ENCODE data around the gene RAD23B.

The RAD23B gene

GRCh38 chr9:107269254-107269653, 13.8 kb upstream of the RAD23B start:
- ATAC-seq, result no peak

DNA sequence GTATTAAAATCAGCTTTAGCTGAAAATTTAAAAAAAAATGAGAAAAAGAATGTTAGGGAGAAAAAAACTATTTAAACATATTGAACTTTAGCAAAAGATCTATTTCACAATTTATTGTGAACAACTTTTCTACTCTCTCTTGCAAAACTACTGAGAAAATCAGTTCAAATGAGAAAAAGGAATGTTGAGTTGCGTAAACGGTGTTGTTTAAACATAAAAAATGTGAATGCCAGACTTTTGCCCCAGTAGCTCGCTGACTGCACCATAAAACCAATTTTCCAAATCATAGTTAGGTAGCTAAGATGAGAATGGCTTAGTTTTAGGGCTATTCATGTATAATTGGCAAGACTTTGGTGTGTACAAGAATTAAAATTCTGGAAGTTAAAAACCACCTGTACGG, 13.4 kb upstream of the RAD23B start:
- ATAC-seq, result no peak

GRCh38 chr9:107270082-107270481, 13.0 kb upstream of the RAD23B start:
- no peak for ATAC-seq

- ATAC-seq, result no peak
Observed at GRCh38 chr9:107270580-107270979, 12.5 kb upstream of the RAD23B start.

DNA sequence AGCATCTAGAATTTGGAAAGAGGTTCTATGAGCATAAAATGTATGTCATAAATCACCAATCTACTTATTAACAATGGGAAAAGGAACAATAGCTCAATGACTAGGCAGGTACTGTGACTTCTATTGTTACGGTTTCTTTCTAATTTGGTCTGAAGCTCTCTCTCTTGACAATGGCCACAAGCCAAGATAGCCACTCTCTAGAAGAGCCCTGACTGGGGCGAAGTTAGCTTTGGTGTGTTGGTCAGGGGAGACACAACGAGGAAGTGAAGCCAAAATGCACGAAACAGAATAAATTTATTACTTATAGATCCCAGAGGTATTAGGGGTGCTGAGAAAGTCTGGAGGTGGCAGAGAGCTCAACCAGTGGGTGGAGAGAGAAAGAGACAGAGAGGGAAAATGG, 9.4 kb upstream of the RAD23B start:
- no peak for ATAC-seq

DNA sequence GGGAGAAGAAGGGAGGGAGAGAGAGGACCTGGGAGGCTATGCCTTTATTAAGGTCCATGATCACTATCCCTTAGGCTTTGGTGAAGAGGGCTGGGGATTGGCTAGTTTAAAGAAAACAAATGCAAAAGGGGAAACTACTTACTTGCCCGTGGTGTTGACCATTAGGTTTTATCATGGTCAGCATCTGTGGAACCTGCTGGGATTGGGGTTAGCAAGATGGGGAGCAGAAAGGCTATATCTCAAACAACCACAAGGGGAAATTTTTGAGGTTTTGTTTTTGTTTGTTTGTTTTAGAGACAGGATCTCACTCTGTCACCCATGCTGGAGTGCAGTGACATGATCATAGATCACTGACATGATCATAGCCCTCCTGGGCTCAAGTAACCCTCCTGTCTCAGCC, 9.0 kb upstream of the RAD23B start:
- ATAC-seq, result no peak

DNA sequence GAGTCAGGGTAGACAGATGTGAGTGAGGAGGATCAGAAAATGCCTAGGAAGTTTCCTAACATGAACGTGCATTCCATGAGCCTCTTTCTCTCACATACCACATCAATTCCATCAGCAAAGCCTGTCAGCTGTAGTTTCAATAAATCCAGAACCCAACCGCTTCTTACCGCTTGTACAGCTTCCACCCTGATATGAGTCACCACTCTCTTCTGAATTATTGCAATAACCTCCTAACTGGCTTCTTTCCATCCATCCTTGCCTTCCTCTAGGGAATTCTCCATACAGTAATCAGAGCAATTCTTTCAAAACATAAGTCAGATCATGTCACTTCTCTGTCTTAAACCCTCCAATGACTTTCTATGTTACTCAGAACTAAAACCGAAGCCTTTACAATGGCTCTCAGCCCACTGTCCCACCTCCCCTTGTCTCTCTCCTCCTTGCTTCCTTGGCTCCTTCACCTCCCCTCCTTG, 8.1 kb upstream of the RAD23B start:
- ATAC-seq, result no peak

DNA sequence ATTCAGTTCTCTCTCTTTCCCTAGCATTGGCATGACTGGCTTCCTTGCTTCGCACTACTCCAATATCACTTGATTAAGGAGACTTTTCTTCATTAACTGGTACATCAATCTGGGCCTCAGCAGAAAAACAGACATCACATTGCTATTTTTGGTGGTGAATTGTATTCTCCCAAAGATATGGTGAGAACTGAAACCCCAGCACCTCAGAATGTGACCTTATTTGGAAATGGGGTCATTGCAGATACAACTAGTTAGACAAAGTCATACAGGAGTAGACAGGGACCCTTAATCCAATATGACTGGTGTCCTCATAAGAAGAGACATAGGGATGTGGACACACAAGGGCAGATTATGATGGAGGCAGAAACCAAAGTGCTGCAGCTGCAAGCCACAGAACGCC, 7.5 kb upstream of the RAD23B start:
- ATAC-seq, result no peak

- ATAC-seq, result no peak
Observed at GRCh38 chr9:107276966-107277710, 5.9 kb upstream of the RAD23B start.

GRCh38 chr9:107277801-107278200, 5.3 kb upstream of the RAD23B start:
- ATAC-seq, result no peak

- no peak for ATAC-seq
Observed at GRCh38 chr9:107279086-107279485, 4.0 kb upstream of the RAD23B start.

DNA sequence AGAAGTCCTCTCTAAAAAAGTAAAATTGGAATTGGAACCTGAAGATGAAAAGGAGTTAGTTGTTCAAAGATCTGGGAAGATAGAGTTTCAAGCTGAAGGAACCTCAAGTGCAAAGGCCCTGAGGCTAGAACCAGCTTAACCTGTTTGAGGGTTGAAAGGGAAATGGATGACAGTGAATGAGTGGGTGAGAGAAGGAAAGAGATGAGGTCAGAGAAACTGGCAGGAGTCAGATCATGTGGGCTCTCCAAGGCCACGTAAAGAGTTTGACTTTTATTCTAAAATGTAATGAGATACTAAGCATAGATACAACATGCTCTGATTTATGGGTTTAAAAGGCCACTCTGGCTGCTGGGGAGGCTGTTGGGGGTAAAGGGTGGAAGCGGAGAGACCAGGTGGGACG, 2.5 kb upstream of the RAD23B start:
- no peak for ATAC-seq

GRCh38 chr9:107281184-107281583, 1.9 kb upstream of the RAD23B start:
- ATAC-seq, result no peak

DNA sequence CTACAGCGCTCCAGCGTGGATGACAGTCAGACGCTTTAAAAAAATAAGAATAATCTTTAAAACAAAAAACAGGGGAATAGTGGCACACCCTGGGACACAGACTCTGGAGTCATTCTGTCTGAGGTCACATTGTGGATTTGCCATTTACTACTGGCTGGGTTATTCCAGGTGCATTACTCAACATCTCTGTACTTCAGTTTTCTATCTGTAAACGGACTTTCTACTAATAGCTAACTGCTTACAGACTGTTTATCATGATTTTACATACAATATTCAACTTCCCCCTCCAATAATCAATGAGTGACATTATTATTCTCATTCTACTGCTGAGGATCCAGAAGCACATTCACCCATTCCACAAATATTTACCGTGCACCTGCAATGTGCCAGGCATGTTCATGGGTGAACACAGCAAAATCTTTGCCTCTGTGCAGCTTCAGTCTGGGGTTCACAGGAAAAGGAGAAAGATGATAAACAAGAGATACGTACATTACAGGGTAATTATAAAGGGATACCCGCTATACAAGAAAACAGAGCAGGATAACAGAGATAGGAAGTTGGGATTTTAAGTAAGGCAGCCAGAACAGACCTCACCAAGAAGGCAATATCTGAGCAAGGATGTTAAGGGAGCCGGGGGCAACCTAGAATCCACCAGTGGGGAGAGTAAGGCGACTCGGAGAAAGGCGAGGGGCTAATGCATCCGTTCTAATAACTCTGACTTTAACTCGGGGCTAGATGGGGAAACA, 984 bp upstream of the RAD23B start:
- no peak for ATAC-seq

DNA sequence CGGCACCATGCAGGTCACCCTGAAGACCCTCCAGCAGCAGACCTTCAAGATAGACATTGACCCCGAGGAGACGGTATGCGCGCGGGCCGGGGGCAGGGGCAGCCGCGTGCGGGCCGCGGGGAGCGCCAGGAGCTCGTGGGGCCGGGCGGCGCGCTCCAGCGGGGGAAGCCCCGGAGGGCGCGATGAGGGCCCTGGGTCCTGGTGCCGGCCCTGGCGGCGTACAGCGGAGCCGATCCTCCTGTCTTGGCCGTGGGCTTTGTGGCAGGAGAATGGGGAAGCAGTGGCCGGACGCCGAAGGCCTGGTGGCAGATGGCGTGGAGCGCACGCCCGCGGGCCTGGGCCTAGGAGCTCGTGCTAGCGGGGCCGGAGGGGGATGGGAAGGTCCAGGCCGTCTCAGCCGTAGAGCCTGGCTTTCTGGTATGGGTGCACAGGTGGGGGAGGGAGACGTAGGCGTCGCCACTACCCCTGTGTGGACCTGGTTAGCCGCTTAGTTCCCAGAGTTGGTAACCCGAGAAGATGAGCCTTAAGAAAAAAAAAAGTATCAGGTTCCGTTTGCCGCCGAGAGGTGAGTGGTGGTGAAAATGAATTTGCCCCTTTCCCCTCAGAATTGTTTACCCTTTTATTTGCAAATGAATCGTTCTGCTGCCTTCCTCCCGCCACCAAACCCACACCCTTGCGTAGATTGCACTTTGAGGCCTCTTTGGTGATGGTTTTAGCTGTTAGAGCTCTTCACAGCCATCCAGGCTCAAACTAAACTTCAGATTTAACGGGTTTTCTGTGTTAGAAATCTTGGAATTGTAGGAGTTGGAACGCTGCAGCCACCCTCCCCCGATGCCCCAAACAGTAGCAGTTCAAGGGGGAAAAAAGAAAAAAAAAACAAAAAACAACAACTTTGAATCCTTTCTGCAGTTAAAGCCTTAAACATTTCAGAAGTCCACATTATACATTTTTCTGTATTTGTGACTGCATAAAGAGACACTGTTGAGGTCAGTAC, 841 bp downstream of the RAD23B start:
- ATAC-seq, result peak; percentile 25 to 30

- no peak for ATAC-seq
Observed at GRCh38 chr9:107284636-107285035, 1.6 kb downstream of the RAD23B start.

- ATAC-seq, result no peak
Observed at GRCh38 chr9:107285286-107285685, 2.2 kb downstream of the RAD23B start.

DNA sequence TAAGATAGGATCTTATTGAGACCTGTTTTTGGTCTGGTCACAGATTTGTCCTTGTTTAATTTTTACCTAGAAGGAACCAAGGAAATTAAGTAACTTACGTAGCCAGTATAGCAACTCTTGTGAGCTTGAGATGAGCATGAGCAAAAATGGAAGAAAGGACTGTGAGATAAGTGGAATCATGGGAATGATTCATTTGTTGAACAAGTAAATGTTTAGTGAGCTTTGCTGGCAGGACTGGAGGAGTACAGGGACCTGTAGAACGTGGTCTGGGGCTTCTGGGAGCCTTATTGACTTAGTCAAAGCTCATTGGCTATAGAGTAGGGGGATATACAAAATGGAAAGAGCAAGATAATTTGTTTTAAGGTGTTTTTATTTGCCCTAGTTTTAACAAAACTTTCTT, 3.0 kb downstream of the RAD23B start:
- no peak for ATAC-seq

DNA sequence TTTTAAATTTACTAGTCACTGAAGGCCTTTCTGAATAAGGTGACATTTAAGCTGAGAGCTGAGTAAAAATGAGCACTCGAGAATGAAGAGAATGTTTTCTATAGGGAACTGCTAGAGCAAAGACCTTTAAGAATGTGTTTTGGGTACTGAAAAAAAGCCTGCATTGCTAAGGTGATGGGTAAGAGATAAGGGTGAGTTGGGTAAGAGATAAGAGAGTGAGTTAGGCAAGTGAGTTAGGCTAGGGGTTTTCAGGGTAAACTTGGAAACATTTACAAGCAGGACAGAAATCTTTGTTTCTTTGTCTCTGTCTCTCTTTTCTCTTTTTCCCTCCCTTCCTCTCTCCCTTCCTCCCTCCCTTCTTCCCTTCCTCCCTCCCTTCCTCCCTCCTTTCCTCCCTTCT, 5.6 kb downstream of the RAD23B start:
- ATAC-seq, result no peak

DNA sequence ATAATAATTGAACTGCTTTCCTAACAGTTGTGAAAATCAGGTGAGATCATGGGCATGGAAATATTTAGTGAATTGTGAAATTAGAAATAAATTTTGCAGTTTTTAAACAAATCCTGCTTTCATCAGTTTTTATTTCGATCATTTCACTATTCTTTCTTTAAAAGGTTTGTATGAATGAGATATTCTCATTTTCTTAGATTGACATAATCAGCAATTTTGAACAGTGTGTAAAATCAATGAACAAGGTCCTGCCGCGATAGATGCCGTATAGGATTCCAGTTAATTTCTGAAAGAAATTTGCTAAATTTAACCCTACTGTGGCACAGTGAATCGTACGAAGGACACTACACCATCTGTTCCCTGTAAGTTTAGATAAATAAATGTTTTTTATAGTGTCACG, 7.5 kb downstream of the RAD23B start:
- ATAC-seq, result no peak

- ATAC-seq, result no peak
Observed at GRCh38 chr9:107292821-107293542, 9.9 kb downstream of the RAD23B start.

DNA sequence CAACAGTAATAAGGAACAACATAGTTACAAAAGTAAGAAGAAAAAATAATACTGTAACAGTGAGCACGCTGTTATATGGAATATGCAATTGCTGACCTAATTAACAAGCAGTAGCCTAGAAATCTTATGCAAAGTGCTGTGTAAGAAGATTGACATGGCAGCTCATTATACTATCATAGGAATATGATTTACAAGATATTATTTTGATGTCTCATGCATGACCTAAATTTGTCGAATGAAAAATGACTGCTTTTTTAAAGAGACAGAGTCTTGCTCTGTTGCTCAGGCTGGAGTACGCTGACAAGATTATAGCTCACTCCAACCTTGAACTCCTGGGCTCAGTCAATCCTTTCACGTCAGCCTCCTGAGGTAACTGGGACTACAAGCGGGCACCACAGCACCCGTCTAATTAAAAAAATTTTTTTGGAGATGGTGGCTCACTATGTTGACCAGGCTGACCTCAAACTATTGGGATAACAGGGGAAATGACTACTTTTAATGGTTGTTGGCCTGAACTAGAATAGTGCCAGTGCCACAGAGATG, 10.5 kb downstream of the RAD23B start:
- ATAC-seq, result no peak

All from activated CD4-positive, CD25-positive, alpha-beta regulatory T cell treated with anti-CD3 and anti-CD28 coated beads, Interleukin-2, amount 50 U/mL, for 24 hours (primary cell).